NCI-H2227 (cell line): ENCODE data around the gene NAA20.
"Not testable (repeated sequence)": the region's sequence is repeated elsewhere in the genome, so short reads cannot be mapped to it uniquely, and the experiment has no call there.

Experiments
- DNase-seq: peaks from one replicate; lab custom pipeline; 2025; ENCODE audit not compliant: unreplicated experiment; lab: John Stamatoyannopoulos, UW

NAA20 gene

DNA sequence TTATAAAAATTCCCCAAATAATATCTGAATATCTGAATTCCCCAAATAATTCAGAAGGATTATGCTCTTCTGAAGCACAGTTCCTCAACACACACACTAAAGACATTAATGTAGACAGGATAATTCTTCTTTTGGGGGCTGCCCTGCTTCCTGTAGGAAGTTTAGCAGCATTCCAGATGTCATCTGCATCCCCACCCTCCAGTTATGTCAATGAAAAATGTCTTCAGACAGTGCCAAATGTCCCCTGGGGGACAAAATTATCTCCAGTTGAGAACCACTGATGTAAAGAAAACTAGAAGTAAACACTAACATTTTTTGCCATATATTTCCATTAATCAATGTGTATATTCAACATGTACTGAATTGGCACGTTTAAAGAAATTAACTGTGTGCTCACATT, 25.9 kb upstream of the NAA20 start:
- no peak for DNase-seq

DNA sequence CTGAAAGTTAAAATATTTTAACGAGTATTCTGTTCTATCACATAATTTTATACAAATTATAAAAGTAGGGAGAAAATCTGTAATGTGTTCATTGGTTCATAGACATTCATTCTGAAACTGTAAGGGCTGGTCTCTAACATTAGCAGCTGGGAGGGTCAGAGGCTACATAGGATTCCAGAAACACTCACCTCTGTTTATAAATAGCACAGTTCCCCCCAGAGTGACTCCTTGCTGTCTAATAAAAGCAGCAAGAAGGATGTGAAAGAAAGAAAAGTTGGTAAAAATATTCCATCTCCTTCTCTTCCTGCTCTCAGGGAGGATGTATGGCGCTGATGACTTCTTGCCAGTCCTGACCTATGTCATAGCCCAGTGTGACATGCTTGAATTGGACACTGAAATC, 25.3 kb upstream of the NAA20 start:
- no peak for DNase-seq

DNA sequence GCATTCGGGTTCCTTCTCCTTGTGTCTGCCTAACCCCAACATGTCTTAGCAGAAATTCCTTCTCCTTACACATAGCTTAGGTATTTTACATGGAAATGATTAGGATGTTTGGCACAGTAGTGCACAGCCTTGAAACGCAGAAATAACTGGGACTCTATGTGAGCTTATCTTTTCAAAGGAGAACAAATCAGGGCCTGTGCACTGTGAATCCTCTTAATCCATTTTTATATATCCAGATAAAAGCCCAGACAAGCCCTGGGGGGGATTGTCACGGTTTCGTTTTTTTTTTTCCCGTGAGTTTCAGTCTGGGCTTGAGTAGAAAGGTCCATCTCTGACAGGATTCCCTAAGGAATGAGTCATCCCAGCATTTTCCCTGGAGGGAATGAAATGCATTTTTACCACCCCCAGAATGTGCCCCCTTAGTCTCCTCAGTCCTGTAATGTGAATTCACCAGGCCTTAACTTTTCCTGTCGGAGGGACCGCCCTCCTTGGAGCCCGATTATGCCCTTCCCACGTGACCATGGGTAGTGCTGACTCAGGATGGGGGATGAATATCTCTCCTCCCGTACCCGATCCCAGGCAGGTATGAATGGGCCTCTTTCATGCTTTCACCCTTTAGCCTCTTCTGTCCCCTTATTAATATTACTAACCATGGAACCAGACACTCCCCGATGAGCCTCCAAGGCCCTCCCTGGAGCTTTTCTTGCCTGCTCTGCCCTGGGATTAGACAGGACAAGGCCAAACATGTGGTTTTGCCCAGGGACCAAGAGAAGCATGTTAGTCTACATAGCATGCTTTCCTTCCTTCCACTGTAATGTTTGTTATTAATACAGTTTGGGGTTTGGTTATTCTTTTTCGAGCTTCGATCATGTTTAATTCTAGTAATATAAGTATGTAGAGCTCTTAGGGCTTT, 23.9 kb upstream of the NAA20 start:
- DNase-seq, result peak; percentile 33

DNA sequence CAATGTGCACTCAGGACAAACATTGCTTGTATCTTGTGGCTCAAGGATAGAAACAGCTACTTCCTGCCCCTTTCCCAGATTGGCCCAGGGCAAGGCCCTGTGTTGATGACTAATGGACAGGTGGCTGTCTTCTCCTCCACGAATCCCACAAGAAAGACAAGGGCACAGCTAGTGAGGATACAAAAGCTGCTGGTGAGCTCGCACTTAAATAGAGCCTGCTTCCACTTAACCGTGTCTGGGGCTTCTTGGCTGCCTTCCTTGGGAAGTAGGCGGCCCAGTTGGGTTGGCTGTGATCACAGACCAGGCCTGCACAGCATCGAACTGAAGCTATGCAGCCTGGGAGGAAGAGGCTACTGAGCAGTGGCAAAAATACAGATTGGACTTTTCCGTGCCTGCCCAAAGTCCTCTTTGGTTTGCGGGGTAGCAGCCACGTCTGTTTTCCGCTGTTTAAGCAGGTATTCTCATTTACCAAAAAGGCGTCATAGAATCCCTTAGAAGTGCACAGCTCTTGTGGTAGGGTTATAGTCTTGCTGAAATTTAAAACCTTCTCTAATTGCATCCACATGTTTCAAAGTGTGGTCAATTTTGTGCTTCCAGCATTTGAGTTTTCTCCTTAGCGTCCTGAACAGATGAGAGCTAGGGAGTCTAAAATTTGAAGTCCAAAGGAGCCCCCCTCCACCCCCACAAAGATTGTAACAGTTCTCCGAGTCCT, 23.0 kb upstream of the NAA20 start:
- no peak for DNase-seq

DNA sequence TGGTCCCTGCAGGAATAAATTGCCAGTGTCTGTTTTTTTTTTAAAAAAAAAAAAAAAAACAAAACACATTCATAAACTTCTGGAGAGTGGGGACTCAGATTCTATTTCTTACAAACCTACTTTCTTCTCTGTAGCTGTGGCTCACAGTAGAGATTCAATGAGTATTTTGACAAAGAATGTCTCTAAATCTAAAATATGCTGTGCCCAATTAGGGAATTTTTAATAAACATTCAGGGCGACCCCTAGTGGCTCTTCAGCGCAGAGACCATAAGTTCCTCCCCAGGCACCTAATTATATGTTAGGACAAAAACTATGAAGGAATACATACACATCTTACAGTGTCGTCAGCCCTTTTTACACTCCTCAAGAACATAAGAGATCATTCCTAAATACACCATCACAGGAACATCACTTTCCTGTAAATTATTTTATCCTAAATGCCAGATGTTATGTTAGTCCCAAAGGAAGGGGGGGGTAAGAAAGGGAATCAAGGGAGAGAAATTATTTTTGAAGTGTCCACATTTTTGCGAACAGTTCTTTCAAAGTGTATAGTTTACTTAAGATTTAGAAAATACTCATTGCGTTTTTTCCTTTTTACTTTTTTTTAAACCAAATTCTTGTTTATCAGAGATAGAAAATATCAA, 21.8 kb upstream of the NAA20 start:
- DNase-seq, result peak; percentile 60

DNA sequence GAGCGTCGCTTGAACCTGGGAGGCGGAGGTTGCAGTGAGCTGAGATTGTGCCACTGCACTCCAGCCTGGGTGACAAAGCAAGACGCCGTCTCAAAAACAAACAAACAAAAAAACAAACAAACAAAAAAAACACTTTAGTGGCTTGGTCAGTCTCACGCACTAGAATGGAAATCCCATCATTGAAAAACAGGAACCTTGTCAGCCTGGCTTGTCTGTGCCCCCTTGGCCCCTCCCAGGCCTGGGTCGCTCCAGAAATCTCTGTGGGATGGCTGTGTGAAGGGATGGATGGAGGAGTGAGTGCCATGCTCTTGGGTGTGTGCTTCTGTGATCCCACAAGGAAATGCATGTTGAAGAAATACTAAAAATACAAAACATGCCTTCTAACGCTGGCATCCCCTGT, 20.9 kb upstream of the NAA20 start:
- DNase-seq, result no peak

DNA sequence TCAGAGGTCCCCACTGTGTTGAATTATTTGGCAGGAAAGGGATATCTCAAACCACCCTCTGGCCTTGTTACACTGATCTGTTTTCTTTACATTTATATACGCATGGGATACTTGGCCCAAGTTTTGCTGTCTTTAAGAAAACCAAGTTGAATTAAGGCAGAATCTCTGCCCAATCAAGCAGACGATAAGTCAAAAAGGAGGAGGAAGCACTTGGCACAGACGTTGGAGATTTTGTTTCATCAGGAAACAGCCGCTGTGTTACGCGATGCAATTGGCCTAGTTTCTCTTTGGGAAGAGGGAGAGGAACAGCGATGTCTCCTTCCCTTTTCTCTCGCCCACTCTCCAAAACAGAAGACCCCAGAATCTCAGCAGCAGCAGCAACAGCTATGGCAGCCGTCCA, 20.2 kb upstream of the NAA20 start:
- DNase-seq, result no peak

DNA sequence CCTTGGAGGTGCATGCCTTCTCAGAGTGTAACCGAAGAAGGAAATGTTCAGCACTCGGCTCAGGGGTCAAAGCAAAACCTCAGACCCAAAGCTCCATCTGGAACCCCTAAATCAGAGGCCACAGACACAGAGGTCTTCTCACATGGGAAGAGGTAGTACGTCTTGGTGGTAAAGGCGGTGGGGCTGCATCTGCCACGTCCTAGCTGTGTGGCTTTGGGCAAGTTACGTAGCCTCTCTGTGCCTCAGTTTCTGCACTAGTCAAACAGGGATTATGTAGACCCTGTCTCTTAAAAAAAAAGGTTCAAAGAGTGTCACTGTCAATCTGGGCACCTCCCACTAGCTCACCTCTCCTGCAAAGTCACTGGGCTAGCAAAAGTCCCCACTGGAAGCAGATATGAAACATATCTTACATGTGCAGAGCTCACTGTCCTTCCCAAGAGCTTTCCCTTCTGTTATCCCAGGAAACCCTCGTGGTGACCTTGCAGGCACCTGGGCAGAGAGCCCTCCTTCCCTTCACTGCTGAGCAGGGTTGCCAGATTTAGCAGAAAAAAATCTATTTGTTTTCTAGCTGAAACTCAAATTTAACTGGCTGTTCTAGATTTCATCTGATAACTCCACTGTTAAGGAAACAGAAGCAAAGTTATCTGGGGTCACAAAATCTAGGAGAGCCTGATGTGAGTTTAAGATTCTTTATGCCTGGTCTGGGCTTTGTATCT, 18.0 kb upstream of the NAA20 start:
- DNase-seq, result no peak

DNA sequence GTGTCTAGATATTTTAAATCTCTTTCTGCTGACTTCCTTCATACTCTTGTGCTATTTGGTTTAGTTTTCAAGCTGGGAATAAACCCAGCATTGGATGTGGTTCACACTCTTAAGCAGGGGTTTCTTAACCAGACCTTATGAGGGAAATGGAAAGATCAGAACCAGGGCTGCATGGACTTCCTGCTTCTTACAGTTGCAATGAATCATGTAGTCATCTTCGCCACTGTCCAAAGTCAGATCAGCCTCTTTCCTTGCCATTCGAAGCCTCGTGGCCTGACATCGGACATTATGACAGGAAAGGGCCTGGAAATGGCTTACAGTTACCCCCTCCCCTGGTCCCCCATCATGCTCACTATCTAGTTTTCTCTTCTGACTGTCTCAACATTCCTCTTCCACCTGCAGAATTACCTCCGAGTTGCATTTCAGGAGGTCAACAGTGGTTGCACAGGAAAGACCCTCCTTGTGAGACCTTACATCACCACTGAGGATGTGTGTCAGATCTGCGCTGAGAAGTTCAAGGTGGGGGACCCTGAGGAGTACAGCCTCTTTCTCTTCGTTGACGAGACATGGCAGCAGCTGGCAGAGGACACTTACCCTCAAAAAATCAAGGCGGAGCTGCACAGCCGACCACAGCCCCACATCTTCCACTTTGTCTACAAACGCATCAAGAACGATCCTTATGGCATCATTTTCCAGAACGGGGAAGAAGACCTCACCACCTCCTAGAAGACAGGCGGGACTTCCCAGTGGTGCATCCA, 16.8 kb upstream of the NAA20 start:
- DNase-seq, result no peak

DNA sequence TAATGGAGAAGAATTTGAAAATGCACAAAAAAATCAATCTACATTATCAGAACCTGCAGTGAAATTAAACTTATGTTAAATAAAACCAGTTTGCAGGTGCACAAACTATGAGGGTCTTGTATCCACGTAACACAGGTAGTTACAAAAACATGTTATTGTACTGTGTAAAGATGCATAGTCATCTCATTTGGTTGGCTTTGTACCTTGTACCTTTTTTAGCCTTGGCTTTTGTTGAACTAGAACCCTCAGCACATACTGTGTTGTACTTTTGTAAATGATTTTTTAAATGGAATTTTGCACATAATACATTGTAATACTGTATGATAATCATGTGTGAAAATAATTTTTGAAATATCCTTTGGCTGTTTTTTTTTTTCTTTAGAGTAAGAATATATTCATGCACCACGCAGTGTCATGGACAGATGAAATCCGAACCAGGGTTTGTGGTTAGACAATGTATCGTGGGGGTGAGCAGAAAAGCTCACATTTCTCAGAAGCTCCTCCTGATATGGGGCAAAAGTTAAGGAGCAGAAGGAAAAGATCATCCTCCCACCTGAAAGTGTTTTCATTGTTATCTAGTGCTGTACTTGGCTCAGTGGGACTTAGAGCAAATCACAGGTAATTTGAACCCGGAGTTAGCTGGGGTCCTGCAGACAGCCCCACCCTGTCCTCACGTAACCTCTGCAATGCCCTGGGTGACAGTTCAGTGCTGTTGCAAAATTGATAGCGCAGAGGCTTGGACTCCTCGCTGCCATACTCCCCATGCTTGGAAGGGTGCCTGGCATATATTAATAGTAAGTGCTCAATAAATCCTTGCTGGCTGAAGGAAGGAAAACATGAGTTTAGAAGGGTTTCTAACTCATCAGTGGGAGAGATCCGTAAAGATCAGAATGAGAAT, 14.8 kb upstream of the NAA20 start:
- DNase-seq, result no peak

DNA sequence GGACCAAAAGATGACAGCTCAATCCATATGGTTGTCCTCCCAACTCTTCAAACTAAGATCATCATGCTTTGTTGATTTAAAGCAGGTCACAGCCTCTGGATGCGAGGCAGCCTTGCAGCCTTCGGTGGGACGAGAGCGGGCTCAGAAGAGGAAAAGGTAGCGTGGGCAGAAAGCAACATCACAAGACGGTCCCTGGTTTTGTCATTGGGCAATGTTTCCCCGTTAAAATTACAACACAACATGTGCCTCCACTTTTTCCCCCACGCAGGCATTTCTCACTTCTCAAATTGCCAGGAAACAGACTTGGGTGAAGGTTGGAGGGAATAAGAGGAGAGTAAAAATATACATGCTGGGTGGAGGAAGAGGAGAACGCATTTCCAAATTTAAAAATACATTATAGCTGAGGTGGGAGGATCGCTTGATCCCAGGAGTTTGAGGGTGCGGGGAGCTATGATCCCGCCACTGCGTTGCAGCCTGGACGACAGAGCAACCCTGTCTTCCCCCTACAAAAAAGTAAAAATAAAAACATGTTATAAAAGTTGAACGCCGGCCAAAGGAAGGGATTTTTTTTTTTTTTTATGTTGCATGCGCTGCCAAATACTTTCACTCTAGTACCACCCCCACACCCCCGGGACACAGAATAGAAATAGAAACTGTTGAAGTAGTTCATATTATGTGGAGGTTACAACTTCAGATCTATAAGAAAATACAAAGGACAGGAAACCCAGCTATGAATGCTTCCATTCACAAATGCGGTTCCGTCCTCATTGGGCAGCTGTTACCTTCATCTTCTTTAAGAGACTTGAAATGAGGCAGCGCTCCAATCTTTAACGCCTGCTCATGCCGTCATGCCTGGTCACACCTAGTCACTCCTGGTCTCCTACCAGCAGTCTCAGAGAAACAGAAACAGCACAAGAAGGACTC, 13.9 kb upstream of the NAA20 start:
- DNase-seq, result no peak

DNA sequence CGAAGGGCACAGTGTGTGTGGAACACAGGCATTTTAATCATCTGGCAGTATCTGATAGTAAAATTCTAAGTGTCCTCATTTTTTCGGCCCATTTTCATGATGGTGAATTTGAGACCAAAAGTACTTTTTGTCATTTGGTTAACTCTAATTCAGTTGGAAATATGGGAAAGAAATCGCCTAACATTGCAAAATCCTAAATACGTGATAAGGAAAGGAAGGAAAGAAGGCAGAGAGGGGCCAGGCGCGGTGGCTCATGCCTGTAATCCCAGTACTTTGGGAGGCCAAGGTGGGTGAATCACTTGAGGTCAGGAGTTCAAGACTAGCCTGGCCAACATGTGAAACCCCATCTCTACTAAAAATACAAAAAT, 13.2 kb upstream of the NAA20 start:
- DNase-seq, result not testable (repeated sequence)

DNA sequence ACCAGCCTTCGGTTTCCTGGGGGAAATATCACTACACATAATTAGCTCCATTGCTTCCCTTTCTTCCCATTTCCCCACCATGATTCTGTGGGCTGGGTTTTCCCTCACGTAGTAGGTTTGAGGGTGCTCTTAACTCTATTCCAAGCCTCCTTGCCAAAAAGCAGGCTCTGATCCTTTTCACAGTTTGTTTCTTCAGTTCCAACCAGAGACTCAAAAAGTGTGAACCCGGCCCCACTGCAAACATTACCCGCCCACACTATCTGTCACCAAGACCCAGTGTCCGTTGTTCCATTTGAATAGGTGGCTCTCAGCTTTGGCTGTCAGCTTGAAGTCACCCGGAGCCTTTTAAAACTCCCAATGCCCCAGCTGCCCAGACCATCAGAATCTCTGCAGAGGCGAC, 11.8 kb upstream of the NAA20 start:
- DNase-seq, result no peak

DNA sequence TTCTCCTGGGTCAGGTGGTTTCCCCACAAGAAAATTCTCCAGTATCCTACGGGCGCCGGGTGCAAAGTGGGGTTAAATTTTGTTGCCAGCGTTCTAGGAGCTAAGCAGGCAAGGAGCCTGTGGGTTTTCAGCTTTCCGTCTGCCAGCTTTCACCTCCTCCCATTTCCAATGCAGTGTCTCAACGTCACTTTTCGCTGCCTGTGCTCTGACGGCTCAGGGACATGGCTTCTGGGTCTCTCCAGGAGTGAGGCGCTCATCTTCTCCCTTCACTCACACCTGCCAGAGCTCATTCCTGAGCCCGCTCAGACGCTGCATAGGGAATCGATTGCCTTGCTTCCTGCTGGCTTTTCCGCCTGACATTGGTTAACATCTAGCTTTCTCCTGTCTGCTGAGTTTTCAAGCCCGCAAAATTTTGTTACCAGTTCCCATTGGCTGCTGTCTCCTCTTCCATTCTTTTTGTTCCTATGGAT, 7.3 kb upstream of the NAA20 start:
- peak; percentile 69 for DNase-seq

DNA sequence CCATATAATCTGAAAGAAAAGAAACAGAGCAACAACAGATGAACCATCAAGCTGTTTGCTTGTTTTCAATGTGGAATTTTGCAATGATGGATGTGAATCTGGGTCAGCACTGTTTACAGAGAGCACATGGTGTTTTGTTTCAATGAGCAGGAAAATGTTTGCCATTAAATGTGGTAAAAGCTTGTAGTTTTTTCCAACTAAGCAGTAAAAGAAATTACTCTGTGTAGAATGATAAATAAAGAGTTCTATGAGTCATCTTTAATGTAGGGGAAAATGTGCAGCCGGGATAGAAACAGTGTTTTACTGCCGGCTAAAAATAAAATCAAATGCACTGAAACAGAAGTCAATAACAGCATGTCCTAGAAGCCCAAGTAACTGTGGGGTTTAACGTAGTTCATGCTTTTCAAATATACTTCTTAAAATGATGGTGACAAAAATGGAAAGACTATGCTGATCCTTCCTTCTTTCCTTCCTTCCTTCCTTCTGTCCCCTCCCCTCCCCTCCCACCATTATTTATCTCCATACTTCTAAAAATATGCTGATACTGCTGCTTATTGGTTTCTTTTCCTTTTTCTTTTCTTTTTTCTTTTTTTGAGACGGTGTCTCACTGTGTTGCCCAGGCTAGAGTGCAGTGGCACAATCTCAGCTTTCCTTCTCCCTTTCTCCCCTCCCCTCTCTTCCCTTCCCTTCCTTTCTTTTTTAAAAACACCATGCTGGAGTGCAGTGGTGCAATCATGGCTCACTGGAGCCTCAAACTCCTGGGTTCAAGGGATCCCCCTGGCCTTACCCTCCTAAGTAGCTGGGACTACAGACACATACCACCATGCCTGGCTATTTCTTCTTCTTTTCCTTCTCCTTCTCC, 6.3 kb upstream of the NAA20 start:
- DNase-seq, result no peak

DNA sequence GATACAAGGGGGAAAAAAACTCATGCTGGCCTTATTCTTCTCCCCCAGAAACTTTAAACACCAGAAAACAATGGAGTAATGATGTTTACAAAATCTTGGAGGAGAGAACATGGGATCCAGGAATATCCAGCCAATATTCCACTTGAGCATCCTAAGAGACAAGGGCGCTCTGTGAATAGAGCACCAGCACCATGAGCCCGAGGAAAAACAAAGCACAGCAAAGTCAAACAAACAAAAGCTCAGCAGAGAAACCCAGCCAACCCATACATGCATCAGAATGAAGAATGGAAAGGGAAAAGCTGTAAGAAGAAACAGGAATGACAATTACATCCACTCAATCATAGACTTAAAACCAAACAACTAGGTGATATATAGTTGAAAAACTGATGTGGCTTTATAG, 4.6 kb upstream of the NAA20 start:
- no peak for DNase-seq

DNA sequence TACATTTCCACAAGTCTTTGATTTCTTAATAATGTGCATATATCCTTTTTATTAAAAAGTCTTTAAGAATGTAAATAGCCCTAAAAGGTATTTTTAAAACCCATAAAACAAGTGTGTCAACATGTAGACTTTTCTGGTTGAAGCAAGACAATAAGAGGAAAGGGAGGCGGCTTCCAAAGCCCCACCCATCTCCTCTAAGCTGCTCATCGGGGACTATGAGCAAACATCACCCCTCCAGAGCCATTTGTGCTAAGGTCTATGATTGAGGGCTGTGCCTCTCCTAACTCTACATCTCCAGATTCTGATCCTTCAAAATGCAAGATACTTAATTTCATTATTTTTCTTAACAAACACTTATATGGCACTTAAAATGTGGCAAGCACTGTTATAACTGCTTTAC, 2.5 kb upstream of the NAA20 start:
- peak; percentile 13 for DNase-seq

DNA sequence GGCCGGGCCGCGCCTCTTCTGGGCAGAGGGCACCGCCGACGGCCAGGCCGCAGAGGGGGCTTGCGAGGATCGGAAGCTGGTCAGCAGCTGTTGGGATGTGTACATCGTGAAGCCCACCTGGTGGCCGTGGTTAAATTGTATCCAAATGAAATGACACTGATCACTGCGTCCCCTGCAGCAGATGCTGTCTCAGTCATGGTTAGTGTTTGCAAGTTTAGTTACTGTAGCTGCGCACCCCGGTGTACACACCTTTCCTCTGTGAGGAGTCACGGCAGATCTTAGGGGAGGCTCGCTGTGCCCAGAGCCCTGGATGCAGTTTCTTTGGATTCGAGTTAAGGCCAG, 653 bp downstream of the NAA20 start:
- peak; percentile 34 for DNase-seq
